GM23338 (cell line): ENCODE data around the gene CCN6. TPM values are rescaled to one million over a fixed set of nuclear protein-coding genes. Genes with fewer than 3 reads are reported as not detected.

ENCODE experiments used
- ATAC-seq: fragments of 200-7000 bp; cut with Tn5 transposase; 3 replicates; pipeline ENCODE4 v1.9.1; 2020
- DNase-seq: peaks from one replicate; pipeline ENCODE4 v3.0.0-alpha.2; 2015; ENCODE audit warnings: low spot score
- H2AFZ ChIP-seq: fragments of 200-600 bp; sonication (generic); 2 replicates; pipeline ENCODE4 v1.8.0; 2016; ENCODE audit warnings: antibody characterized with exemption, mild to moderate bottlenecking, moderate library complexity
- H3F3A ChIP-seq: fragments of 200-600 bp; sonication (generic); replicated peaks from 2 replicates; pipeline ENCODE4 v1.8.0; 2017; ENCODE audit warnings: antibody characterized with exemption, mixed run types, low read depth
- H3K27ac ChIP-seq: fragments of 200-600 bp; sonication (generic); 2 replicates; pipeline ENCODE4 v1.6.1; 2016; ENCODE audit warnings: low read depth
- H3K27me3 ChIP-seq: fragments of 200-600 bp; sonication (generic); 2 replicates; pipeline ENCODE4 v1.8.0; 2016; ENCODE audit warnings: mild to moderate bottlenecking, mixed run types, moderate library complexity; ENCODE audit not compliant: insufficient read depth
- H3K36me3 ChIP-seq: fragments of 200-600 bp; sonication (generic); 2 replicates; pipeline ENCODE4 v1.8.0; 2016; ENCODE audit warnings: mild to moderate bottlenecking; ENCODE audit not compliant: insufficient read depth
- H3K4me1 ChIP-seq: fragments of 200-600 bp; sonication (generic); 2 replicates; pipeline ENCODE4 v1.8.0; 2016; ENCODE audit warnings: mild to moderate bottlenecking, moderate library complexity; ENCODE audit not compliant: insufficient read depth
- H3K4me2 ChIP-seq: fragments of 200-600 bp; sonication (generic); 2 replicates; pipeline ENCODE4 v1.7.1; 2017; ENCODE audit warnings: mixed run types
- H3K4me3 ChIP-seq: fragments of 200-600 bp; sonication (generic); 2 replicates; pipeline ENCODE4 v1.6.1; 2016; ENCODE audit warnings: mixed run types
- H3K79me2 ChIP-seq: fragments of 200-600 bp; sonication (generic); replicated peaks from 2 replicates; pipeline ENCODE4 v1.8.0; 2017; ENCODE audit warnings: mild to moderate bottlenecking; ENCODE audit not compliant: insufficient read depth
- H3K9me2 ChIP-seq: fragments of 200-600 bp; sonication (generic); 2 replicates; pipeline ENCODE4 v1.8.0; 2017; ENCODE audit not compliant: insufficient read depth
- H4K20me1 ChIP-seq: fragments of 200-600 bp; sonication (generic); replicated peaks from 2 replicates; pipeline ENCODE4 v1.8.0; 2017; ENCODE audit warnings: mild to moderate bottlenecking; ENCODE audit not compliant: insufficient read depth
- H3K27ac Mint-ChIP-seq: 2 replicates; pipeline ENCODE4 v1.8.0; 2020; ENCODE audit warnings: inconsistent platforms, mild to moderate bottlenecking, moderate library complexity, mixed read lengths
- H3K27me3 Mint-ChIP-seq: 3 replicates; pipeline ENCODE4 v1.8.0; 2022; ENCODE audit warnings: low read depth, mild to moderate bottlenecking, moderate library complexity, mixed read lengths, inconsistent platforms; ENCODE audit not compliant: insufficient read depth, poor library complexity
- H3K36me3 Mint-ChIP-seq: 3 replicates; pipeline ENCODE4 v1.8.0; 2021; ENCODE audit warnings: low read depth, mild to moderate bottlenecking, inconsistent platforms, moderate library complexity, mixed read lengths
- H3K4me1 Mint-ChIP-seq: 3 replicates; pipeline ENCODE4 v1.8.0; 2020; ENCODE audit warnings: mild to moderate bottlenecking, inconsistent platforms, mixed read lengths
- H3K4me3 Mint-ChIP-seq: 3 replicates; pipeline ENCODE4 v1.8.0; 2021; ENCODE audit warnings: moderate library complexity, mild to moderate bottlenecking, inconsistent platforms, mixed read lengths
- H3K9me3 Mint-ChIP-seq: 3 replicates; pipeline ENCODE4 v1.8.0; 2020; ENCODE audit warnings: moderate library complexity, mild to moderate bottlenecking, inconsistent platforms, mixed read lengths
- CREB1 ChIP-seq: fragments of 250-450 bp; sonication (Bioruptor Pico); IDR thresholded peaks from 2 replicates; pipeline ENCODE4 v1.5.0; 2020; ENCODE audit warnings: low read depth, mild to moderate bottlenecking, moderate library complexity
- CTCF ChIP-seq, 2 experiments: fragments of 200-600 bp in 1 of 2; sonication (generic) in 1 of 2; conservative IDR thresholded peaks; 2 replicates each; pipeline versions ENCODE4 v1.5.1 to v1.6.1; 2016 to 2017; ENCODE audit warnings: antibody characterized with exemption in 2 of 2, low read depth in 2 of 2, mild to moderate bottlenecking in 2 of 2, moderate library complexity in 1 of 2
- ETS1 ChIP-seq: IDR thresholded peaks from 2 replicates; pipeline ENCODE4 v1.6.1; 2016; ENCODE audit warnings: antibody characterized with exemption
- EZH2phosphoT487 ChIP-seq: fragments of 200-600 bp; sonication (generic); IDR thresholded peaks from one replicate; pipeline ENCODE4 v1.8.1; 2018; ENCODE audit warnings: antibody characterized with exemption; ENCODE audit not compliant: unreplicated experiment
- NANOG ChIP-seq: IDR thresholded peaks from 2 replicates; pipeline ENCODE4 v1.6.1; 2016; ENCODE audit warnings: antibody characterized with exemption, borderline replicate concordance
- POLR2AphosphoS5 ChIP-seq: IDR thresholded peaks from 2 replicates; pipeline ENCODE4 v1.6.1; 2016; ENCODE audit warnings: antibody characterized with exemption, low read depth
- REST ChIP-seq: IDR thresholded peaks from one replicate; pipeline ENCODE4 v1.6.1; 2018; ENCODE audit warnings: antibody characterized with exemption; ENCODE audit not compliant: unreplicated experiment
- ZNF114 ChIP-seq: fragments of 250-450 bp; sonication (Bioruptor Pico); IDR thresholded peaks from 2 replicates; pipeline ENCODE4 v1.5.0; 2020; ENCODE audit warnings: mild to moderate bottlenecking, moderate library complexity
- polyA plus RNA-seq: library from polyadenylated mRNA; unstranded; fragments of >200 nt; fragmentation: Nextera tagmentation; extraction: Ambion mirVana; gene quantifications from 2 replicates; pipeline ENCODE4 v1.2.1, GENCODE V29; 2016
- total RNA-seq: library from RNA; depleted of rRNA; stranded (reverse); fragments of >200 nt; shearing (Covaris generic); gene quantifications from 2 replicates; pipeline ENCODE4 v1.2.3, GENCODE V29; 2014

CCN6 gene
- total and polyA plus RNA-seq, 2 experiments from 2014 or later, result 0.65 TPM; not detected in 1

GRCh38 chr6:112021691-112022310, 32.1 kb upstream of the CCN6 start (continued):
- TF ChIP-seq POLR2AphosphoS5 (no peak), ETS1 (no peak), REST (no peak), CREB1 (CRISPR knock-in tag) (no peak), NANOG (no peak), ZNF114 (no peak), CTCF (conservative IDR thresholded peaks at IDR 0.05; ENCODE audit: low read depth in 2 of 2) (no peak), EZH2phosphoT487 (no peak)

GRCh38 chr6:112022749-112023148, 31.2 kb upstream of the CCN6 start:
- DNase-seq, result no peak
- TF ChIP-seq CTCF (conservative IDR thresholded peaks at IDR 0.05; ENCODE audit: low read depth in 2 of 2) (no peak), ETS1 (no peak)

More at GRCh38 chr6:112022749-112023148, 31.2 kb upstream of the CCN6 start:
- Histone ChIP-seq H3F3A (no peaks in the 10 kb centered on the region), H4K20me1 (no peaks in the 10 kb centered on the region), H3K27me3 (no peaks in the 10 kb centered on the region), H3K79me2 (no peaks in the 10 kb centered on the region), H3K36me3 (no peaks in the 10 kb centered on the region), H2AFZ (no peak overlapping the region), H3K9me2 (no peaks in the 10 kb centered on the region; the same call in 1 of the 2 replicates), H3K27ac (no peak overlapping the region), H3K4me2 (no peak overlapping the region), H3K4me3 (no peak overlapping the region), H3K4me1 (no peaks in the 10 kb centered on the region)
- Mint-ChIP-seq H3K9me3 (peaks cover 10% of the 10 kb centered on the region), H3K4me3 (no peak overlapping the region), H3K36me3 (peaks cover 5% of the 10 kb centered on the region; the same call in 2 of the 3 replicates), H3K27ac (no peak overlapping the region), H3K4me1 (0 out of 3 replicates have a peak, but pooled peaks cover 2% of the 10 kb centered on the region), H3K27me3 (no peaks in the 10 kb centered on the region)
- no peak for ATAC-seq
